Loucy (cell line): ENCODE measurements around the gene PLEKHG7.

ENCODE experiments used
- EZH2phosphoT487 ChIP-seq: fragments of 200-600 bp; IDR thresholded peaks from 2 replicates; pipeline ENCODE4 v1.6.1; 2018; ENCODE audit warnings: antibody characterized with exemption, mild to moderate bottlenecking, moderate library complexity, borderline replicate concordance
- TF ChIP-seq, protein P1 (sequence below): fragments of 200-600 bp; sonication (generic); conservative IDR thresholded peaks from 2 replicates; pipeline ENCODE4 v1.5.1; 2014; ENCODE audit warnings: mild to moderate bottlenecking, antibody characterized with exemption, low read length

DNA sequence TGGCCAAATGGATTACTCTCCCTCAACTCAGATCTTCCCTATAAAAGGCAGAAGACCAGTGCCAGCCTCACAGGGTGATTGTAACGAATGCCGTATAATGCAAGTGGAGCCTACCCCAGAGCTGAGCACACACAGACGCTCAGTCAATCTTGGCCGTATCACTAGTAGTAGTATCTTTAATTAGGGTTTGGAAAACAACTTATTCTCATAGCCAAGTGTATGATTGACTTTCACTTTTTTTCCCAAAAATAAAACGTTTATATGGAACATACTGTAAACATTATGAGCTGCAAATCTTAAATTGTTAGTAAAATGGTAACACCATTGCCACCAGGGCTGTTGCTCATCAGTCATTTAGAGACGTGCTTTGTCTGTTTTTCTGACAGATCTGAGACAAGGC, 30.4 kb downstream of the PLEKHG7 start:
- TF ChIP-seq, protein P1, sequence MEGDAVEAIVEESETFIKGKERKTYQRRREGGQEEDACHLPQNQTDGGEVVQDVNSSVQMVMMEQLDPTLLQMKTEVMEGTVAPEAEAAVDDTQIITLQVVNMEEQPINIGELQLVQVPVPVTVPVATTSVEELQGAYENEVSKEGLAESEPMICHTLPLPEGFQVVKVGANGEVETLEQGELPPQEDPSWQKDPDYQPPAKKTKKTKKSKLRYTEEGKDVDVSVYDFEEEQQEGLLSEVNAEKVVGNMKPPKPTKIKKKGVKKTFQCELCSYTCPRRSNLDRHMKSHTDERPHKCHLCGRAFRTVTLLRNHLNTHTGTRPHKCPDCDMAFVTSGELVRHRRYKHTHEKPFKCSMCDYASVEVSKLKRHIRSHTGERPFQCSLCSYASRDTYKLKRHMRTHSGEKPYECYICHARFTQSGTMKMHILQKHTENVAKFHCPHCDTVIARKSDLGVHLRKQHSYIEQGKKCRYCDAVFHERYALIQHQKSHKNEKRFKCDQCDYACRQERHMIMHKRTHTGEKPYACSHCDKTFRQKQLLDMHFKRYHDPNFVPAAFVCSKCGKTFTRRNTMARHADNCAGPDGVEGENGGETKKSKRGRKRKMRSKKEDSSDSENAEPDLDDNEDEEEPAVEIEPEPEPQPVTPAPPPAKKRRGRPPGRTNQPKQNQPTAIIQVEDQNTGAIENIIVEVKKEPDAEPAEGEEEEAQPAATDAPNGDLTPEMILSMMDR, result no peak
- TF ChIP-seq EZH2phosphoT487, result no peak
